Measurements from ENCODE around the gene EBF3.

EBF3 gene

DNA sequence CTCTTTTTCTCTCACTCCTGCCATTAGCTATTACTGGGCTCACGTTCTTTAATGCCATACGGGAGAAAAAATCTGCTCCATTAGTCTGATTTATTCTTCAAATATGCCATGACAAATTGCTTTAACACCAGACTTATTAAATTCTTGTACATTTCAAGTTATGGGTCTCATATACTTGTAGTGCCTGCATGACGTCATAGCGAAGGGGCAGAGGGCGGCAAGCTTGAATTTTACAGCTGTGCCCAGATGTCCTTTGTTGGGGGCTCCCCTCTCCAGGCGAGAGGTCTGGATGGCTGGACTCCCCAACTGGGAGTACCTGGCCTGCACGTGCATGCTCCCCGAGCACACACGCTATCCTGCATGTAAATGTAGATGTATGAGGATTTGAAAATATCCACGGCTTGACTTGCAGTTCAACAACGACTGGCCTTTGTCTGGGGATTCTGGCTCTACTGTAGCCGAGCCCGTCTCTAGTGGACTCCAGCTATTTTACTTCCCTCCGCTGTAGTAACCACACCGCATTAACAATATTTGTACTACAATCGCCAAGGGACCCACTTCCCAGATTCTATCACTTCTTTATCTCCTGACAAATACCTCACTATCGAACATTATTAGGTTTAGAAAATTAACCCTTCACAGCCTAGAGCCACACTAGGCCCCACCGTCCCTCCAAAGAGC lies 79.5 kb downstream of the EBF3 start:
- H3K4me3 ChIP-seq (replicated peaks; ENCODE audit: low read depth, low read length): no peak overlapping the region
- TF ChIP-seq, protein P1, sequence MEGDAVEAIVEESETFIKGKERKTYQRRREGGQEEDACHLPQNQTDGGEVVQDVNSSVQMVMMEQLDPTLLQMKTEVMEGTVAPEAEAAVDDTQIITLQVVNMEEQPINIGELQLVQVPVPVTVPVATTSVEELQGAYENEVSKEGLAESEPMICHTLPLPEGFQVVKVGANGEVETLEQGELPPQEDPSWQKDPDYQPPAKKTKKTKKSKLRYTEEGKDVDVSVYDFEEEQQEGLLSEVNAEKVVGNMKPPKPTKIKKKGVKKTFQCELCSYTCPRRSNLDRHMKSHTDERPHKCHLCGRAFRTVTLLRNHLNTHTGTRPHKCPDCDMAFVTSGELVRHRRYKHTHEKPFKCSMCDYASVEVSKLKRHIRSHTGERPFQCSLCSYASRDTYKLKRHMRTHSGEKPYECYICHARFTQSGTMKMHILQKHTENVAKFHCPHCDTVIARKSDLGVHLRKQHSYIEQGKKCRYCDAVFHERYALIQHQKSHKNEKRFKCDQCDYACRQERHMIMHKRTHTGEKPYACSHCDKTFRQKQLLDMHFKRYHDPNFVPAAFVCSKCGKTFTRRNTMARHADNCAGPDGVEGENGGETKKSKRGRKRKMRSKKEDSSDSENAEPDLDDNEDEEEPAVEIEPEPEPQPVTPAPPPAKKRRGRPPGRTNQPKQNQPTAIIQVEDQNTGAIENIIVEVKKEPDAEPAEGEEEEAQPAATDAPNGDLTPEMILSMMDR (IDR thresholded peaks at IDR 0.05; ENCODE audit: low read depth, low read length, missing control alignments): no peak
- DNase-seq (ENCODE audit: extremely low read depth, low read depth): no peak

DNA sequence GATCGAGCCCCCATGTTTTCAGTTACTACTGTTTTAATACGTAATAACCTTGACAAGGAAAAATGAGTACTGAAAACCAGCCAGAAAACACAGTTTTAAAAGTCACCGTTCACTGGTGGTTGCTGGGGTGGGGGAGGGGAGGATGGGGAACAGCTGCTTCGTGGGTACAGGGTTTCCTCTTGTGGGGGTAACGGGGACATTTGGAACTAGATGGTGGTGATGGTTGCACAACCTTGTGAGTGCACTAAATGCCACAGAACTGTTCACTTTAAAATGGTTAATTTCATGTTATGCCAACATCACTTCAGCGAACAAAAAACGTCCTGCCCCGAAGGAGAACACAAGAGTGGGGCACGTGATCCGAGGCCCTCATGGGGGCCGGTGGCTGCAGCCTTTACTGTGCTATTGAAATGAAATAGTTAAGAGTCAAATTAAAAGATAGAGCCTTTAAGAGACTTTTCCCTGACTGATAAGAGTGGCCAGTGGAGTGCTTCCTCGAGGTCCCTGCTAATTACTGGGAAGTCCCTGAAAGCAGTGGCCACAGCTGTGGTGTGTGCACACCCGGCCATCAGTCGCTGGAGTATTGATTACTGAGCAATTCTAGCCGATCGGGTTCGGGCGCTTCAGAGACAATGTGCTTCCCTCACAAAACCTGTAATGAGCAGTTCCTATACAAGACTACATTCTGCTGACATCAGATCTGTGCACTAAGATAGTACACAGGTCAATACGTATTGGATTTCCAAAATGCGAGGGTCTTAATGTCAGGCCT lies 80.3 kb downstream of the EBF3 start:
- no peak for DNase-seq (ENCODE audit: extremely low read depth, low read depth)
- TF ChIP-seq, protein P1 (IDR thresholded peaks at IDR 0.05; ENCODE audit: low read depth, low read length, missing control alignments): no peak
- no peak overlapping the region for H3K4me3 ChIP-seq (replicated peaks; ENCODE audit: low read depth, low read length)

DNA sequence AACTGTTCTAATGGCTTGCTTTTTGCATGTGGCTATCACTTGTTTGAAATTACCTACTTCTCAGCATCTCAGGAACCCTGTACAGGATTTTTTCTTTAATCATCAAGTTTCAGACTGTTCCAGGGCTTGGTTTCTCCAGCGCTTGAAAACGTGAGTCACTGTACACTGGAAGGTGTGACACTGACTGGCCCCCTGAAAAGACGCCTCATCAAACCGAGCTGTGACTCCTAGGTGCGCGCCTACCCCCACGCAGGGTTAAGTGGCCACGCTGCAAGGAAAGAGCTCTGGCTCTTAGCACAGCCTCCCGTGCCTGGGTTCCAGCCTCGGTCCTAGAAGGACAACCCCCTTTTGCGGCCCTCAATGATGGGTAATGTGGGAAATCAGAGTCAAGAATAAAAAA lies 81.0 kb downstream of the EBF3 start:
- TF ChIP-seq, protein P1 (IDR thresholded peaks at IDR 0.05; ENCODE audit: low read depth, low read length, missing control alignments): no peak
- DNase-seq (ENCODE audit: extremely low read depth, low read depth): no peak
- no peak overlapping the region for H3K4me3 ChIP-seq (replicated peaks; ENCODE audit: low read depth, low read length)

DNA sequence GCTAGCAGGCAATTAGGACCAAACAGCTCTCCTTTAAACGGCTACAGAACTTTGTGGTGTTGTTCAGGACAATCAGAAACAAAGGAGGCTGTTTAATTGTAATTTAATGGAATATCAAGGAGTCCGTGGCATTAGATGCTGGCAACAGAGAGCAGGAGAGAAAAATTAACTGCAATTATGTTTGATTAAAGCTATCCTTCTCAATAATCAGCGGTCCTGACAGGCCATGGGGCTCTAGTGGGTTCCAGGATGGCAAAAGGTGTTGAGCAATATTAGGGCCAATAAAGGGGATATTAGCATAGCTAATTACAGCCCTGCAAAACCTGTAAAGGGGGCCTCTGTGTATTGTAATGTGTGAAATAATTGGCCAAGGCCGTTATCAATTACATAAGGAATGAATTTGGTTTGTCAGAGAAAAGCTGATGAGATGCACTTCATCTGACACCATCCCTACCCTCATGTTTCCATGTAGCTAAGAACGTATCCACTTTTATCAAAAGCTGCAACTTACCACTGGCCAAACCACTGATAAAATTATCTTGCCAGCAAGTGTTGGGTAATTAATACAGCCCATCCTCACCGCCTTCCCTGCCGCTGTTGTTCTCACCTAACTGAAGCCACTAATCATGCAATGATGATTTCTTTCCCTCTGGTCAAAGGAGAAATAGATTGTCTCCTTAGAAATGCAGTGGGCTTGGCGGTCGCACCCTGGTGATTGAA lies 81.6 kb downstream of the EBF3 start:
- no peak for DNase-seq (ENCODE audit: extremely low read depth, low read depth)

DNA sequence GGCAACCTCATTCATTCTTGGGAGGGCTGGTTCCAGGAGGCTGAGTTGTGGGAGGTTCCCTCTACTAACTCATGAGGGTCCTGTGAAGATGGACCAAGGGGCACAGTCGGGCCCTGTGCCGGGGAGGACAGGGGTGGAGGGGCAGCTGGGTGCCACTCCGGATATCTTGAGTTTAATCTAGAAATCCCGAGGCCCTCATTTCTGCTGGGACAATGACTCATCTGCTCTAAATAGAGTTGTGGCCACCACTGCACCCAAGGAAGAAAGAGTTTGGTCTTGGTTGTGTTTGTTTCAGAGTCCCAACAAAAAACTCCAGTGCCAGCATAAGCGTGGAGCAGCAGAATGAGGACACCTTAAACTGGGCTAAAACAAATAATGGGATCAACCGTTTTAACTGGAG lies 82.4 kb downstream of the EBF3 start:
- TF ChIP-seq, protein P1 (IDR thresholded peaks at IDR 0.05; ENCODE audit: low read depth, low read length, missing control alignments): no peak
- no peak overlapping the region for H3K4me3 ChIP-seq (replicated peaks; ENCODE audit: low read depth, low read length)
- DNase-seq (ENCODE audit: extremely low read depth, low read depth): no peak

More for the DNA sequence above, 81.6 kb downstream of the EBF3 start:
- no peak overlapping the region for H3K4me3 ChIP-seq (replicated peaks; ENCODE audit: low read depth, low read length)
- TF ChIP-seq, protein P1 (IDR thresholded peaks at IDR 0.05; ENCODE audit: low read depth, low read length, missing control alignments): no peak

DNA sequence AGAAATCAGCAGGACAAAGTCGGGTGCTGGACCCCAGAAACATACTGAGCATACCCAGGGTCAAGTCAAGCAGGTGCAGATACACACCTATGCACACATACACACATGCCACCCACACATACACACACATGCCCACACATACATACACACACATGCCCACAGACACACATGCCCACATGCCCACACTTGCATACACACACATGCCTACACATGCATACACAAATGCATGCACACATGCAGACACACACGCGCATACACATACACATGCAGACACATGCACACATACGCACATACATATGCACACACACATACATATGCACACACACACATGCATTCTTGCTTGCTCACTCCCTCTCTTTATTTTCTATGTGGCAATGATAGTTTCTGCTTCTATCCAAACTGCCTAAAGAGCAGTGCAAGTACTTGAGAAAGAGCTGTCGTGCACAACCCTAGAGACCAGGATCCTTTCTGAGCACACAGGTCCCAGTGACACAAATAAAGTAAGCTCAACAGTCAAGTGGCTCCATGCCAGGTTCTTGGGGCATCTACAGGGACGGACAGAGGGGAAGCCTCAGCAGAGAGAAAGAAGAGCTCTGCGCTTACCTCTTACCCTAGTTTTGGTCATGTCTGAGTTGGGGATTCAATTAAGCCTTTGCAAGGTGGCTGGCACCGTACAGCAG lies 83.7 kb downstream of the EBF3 start:
- DNase-seq (ENCODE audit: extremely low read depth, low read depth): no peak
- TF ChIP-seq, protein P1 (IDR thresholded peaks at IDR 0.05; ENCODE audit: low read depth, low read length, missing control alignments): no peak
- H3K4me3 ChIP-seq (replicated peaks; ENCODE audit: low read depth, low read length): no peak overlapping the region
